NT2/D1 (cell line): Measurements from ENCODE around the gene SV2B.

Source experiments
- DNase-seq: peaks from one replicate; pipeline ENCODE4 v3.0.0-alpha.2; 2011; ENCODE audit warnings: low read depth, low spot score
- H3K27me3 ChIP-seq: 2 replicates; pipeline ENCODE4 v1.6.0; 2011; ENCODE audit warnings: mild to moderate bottlenecking; ENCODE audit not compliant: insufficient read length, insufficient read depth
- H3K36me3 ChIP-seq: 2 replicates; pipeline ENCODE4 v1.6.1; 2011; ENCODE audit warnings: mild to moderate bottlenecking, low read length, mixed read lengths; ENCODE audit not compliant: insufficient read depth, insufficient read length
- H3K4me1 ChIP-seq: 2 replicates; pipeline ENCODE4 v1.5.1; 2011; ENCODE audit not compliant: insufficient read depth, insufficient read length
- H3K4me3 ChIP-seq: 2 replicates; pipeline ENCODE4 v1.5.1; 2011; ENCODE audit warnings: low read depth; ENCODE audit not compliant: insufficient read length
- H3K9ac ChIP-seq: 2 replicates; pipeline ENCODE4 v1.6.0; 2011; ENCODE audit warnings: low read depth; ENCODE audit not compliant: insufficient read length
- H3K9me3 ChIP-seq: 2 replicates; pipeline ENCODE4 v1.5.1; 2011; ENCODE audit warnings: mild to moderate bottlenecking, low read length; ENCODE audit not compliant: insufficient read depth
- SUZ12 ChIP-seq: IDR thresholded peaks from 2 replicates; pipeline ENCODE4 v1.6.1; 2011; ENCODE audit not compliant: insufficient read length, insufficient read depth; ENCODE audit errors: extremely low read depth
- YY1 ChIP-seq: IDR thresholded peaks from 2 replicates; pipeline ENCODE4 v1.6.1; 2011; ENCODE audit not compliant: insufficient read length, insufficient read depth
- ZNF274 ChIP-seq: IDR thresholded peaks from 2 replicates; pipeline ENCODE4 v1.6.1; 2011; ENCODE audit warnings: mild to moderate bottlenecking, low read depth, low read length

Gene SV2B

GRCh38 chr15:91311986-91312385, 211.9 kb downstream of the SV2B start:
- TF ChIP-seq ZNF274 = no peak
- TF ChIP-seq YY1 = no peak
- no peak for TF ChIP-seq SUZ12
- no peak for DNase-seq
- no peaks in the 10 kb centered on the region for H3K4me1 ChIP-seq
- H3K4me3 ChIP-seq = no peak overlapping the region
- H3K36me3 ChIP-seq = no peaks in the 10 kb centered on the region
- no peaks in the 10 kb centered on the region for H3K9me3 ChIP-seq
- no peaks in the 10 kb centered on the region for H3K27me3 ChIP-seq
- H3K9ac ChIP-seq = no peak overlapping the region

- no peak for TF ChIP-seq SUZ12
- H3K9me3 ChIP-seq = no peaks in the 10 kb centered on the region
- no peaks in the 10 kb centered on the region for H3K36me3 ChIP-seq
- no peaks in the 10 kb centered on the region for H3K27me3 ChIP-seq
- H3K4me3 ChIP-seq = no peak overlapping the region
- H3K4me1 ChIP-seq = no peaks in the 10 kb centered on the region
- H3K9ac ChIP-seq = no peak overlapping the region
- no peak for DNase-seq
Observed at GRCh38 chr15:91316126-91316525, 216.1 kb downstream of the SV2B start.

GRCh38 chr15:91318516-91318915, 218.5 kb downstream of the SV2B start:
- Histone ChIP-seq H3K4me3 (no peak overlapping the region), H3K4me1 (no peaks in the 10 kb centered on the region), H3K9me3 (no peaks in the 10 kb centered on the region), H3K27me3 (no peaks in the 10 kb centered on the region), H3K9ac (no peak overlapping the region), H3K36me3 (no peaks in the 10 kb centered on the region)
- no peak for TF ChIP-seq SUZ12
- TF ChIP-seq YY1 = no peak
- TF ChIP-seq ZNF274 = no peak
- DNase-seq = no peak

GRCh38 chr15:91318931-91319330, 218.9 kb downstream of the SV2B start:
- TF ChIP-seq ZNF274 (no peak), YY1 (no peak), SUZ12 (no peak)
- no peak overlapping the region for H3K9ac ChIP-seq
- DNase-seq = no peak

GRCh38 chr15:91319371-91320059, 219.5 kb downstream of the SV2B start:
- TF ChIP-seq ZNF274 (no peak), SUZ12 (no peak), YY1 (no peak)

More at GRCh38 chr15:91318931-91319330, 218.9 kb downstream of the SV2B start:
- Histone ChIP-seq H3K9me3 (no peaks in the 10 kb centered on the region), H3K4me3 (no peak overlapping the region), H3K27me3 (no peaks in the 10 kb centered on the region), H3K4me1 (no peaks in the 10 kb centered on the region), H3K36me3 (no peaks in the 10 kb centered on the region)

GRCh38 chr15:91320101-91320500, 220.0 kb downstream of the SV2B start:
- no peaks in the 10 kb centered on the region for H3K36me3 ChIP-seq
- H3K27me3 ChIP-seq = no peaks in the 10 kb centered on the region
- no peak for TF ChIP-seq ZNF274
- no peak overlapping the region for H3K4me3 ChIP-seq
- H3K4me1 ChIP-seq = no peaks in the 10 kb centered on the region
- DNase-seq = no peak
- no peaks in the 10 kb centered on the region for H3K9me3 ChIP-seq
- no peak overlapping the region for H3K9ac ChIP-seq

More at GRCh38 chr15:91319371-91320059, 219.5 kb downstream of the SV2B start:
- no peaks in the 10 kb centered on the region for H3K9me3 ChIP-seq
- H3K36me3 ChIP-seq = no peaks in the 10 kb centered on the region
- no peaks in the 10 kb centered on the region for H3K4me1 ChIP-seq
- DNase-seq = no peak
- H3K27me3 ChIP-seq = no peaks in the 10 kb centered on the region
- H3K9ac ChIP-seq = no peak overlapping the region
- no peak overlapping the region for H3K4me3 ChIP-seq

- H3K27me3 ChIP-seq = no peaks in the 10 kb centered on the region
- no peak overlapping the region for H3K4me3 ChIP-seq
- no peak for TF ChIP-seq SUZ12
- TF ChIP-seq ZNF274 = no peak
- no peak for TF ChIP-seq YY1
Observed at GRCh38 chr15:91329914-91330313, 229.9 kb downstream of the SV2B start.

GRCh38 chr15:91331581-91331980, 231.5 kb downstream of the SV2B start:
- no peaks in the 10 kb centered on the region for H3K27me3 ChIP-seq
- no peak overlapping the region for H3K4me3 ChIP-seq
- TF ChIP-seq SUZ12 = no peak
- TF ChIP-seq ZNF274 = no peak
- no peak for TF ChIP-seq YY1
- no peak overlapping the region for H3K9ac ChIP-seq
- no peaks in the 10 kb centered on the region for H3K4me1 ChIP-seq
- no peak for DNase-seq
- H3K9me3 ChIP-seq = no peaks in the 10 kb centered on the region
- no peaks in the 10 kb centered on the region for H3K36me3 ChIP-seq

More at GRCh38 chr15:91329914-91330313, 229.9 kb downstream of the SV2B start:
- H3K4me1 ChIP-seq = no peaks in the 10 kb centered on the region
- H3K36me3 ChIP-seq = no peaks in the 10 kb centered on the region
- H3K9me3 ChIP-seq = no peaks in the 10 kb centered on the region
- no peak overlapping the region for H3K9ac ChIP-seq
- DNase-seq = no peak
